GM23248 (cell line): ENCODE results near the gene KCNK15. TPM values are rescaled to one million over a fixed set of nuclear protein-coding genes. Genes with fewer than 3 reads are reported as not detected.
"Not testable (repeated sequence)": the region's sequence is repeated elsewhere in the genome, so short reads cannot be mapped to it uniquely, and the experiment has no call there.

Experiments used
- DNase-seq: peaks from one replicate; pipeline ENCODE4 v3.0.0-alpha.2; 2015
- H2AFZ ChIP-seq: fragments of 200-600 bp; sonication (generic); 2 replicates; pipeline ENCODE4 v1.6.1; 2016; ENCODE audit warnings: antibody characterized with exemption
- H3F3A ChIP-seq: fragments of 200-600 bp; sonication (generic); 2 replicates; pipeline ENCODE4 v1.6.1; 2016; ENCODE audit warnings: mild to moderate bottlenecking, antibody characterized with exemption, mixed run types; ENCODE audit not compliant: insufficient read depth
- H3K27ac ChIP-seq: fragments of 200-600 bp; sonication (generic); 2 replicates; pipeline ENCODE4 v1.5.1; 2016; ENCODE audit warnings: mild to moderate bottlenecking
- H3K27me3 ChIP-seq: fragments of 200-600 bp; sonication (generic); replicated peaks from 2 replicates; pipeline ENCODE4 v1.6.1; 2016; ENCODE audit warnings: mild to moderate bottlenecking; ENCODE audit not compliant: insufficient read depth
- H3K36me3 ChIP-seq: fragments of 200-600 bp; sonication (generic); 2 replicates; pipeline ENCODE4 v1.6.1; 2016; ENCODE audit warnings: low read depth, mild to moderate bottlenecking
- H3K4me1 ChIP-seq: fragments of 200-600 bp; sonication (generic); 2 replicates; pipeline ENCODE4 v1.6.1; 2016; ENCODE audit warnings: mild to moderate bottlenecking; ENCODE audit not compliant: insufficient read depth
- H3K4me2 ChIP-seq: fragments of 200-600 bp; sonication (generic); one replicate; pipeline ENCODE4 v1.6.1; 2016; ENCODE audit warnings: mild to moderate bottlenecking; ENCODE audit not compliant: unreplicated experiment
- H3K4me3 ChIP-seq: fragments of 200-600 bp; sonication (generic); 2 replicates; pipeline ENCODE4 v1.5.1; 2016; ENCODE audit warnings: mild to moderate bottlenecking
- H3K79me2 ChIP-seq: fragments of 200-600 bp; sonication (generic); 2 replicates; pipeline ENCODE4 v1.6.1; 2016; ENCODE audit warnings: mild to moderate bottlenecking; ENCODE audit not compliant: insufficient read depth
- H3K9ac ChIP-seq: fragments of 200-600 bp; sonication (generic); 2 replicates; pipeline ENCODE4 v1.6.1; 2016; ENCODE audit warnings: mild to moderate bottlenecking
- H3K9me2 ChIP-seq: fragments of 200-600 bp; sonication (generic); 2 replicates; pipeline ENCODE4 v1.6.1; 2016; ENCODE audit warnings: mixed run types, mild to moderate bottlenecking, moderate library complexity; ENCODE audit not compliant: insufficient read depth
- H3K9me3 ChIP-seq: fragments of 200-600 bp; sonication (generic); one replicate; pipeline ENCODE4 v1.6.1; 2017; ENCODE audit warnings: low read depth
- H4K20me1 ChIP-seq: fragments of 200-600 bp; sonication (generic); 2 replicates; pipeline ENCODE4 v1.6.0; 2016; ENCODE audit not compliant: insufficient read depth
- EZH2 ChIP-seq: fragments of 200-600 bp; sonication (generic); IDR thresholded peaks from 2 replicates; pipeline ENCODE4 v1.6.1; 2018; ENCODE audit warnings: antibody characterized with exemption, mild to moderate bottlenecking; ENCODE audit not compliant: insufficient read depth, poor library complexity, severe bottlenecking
- EZH2phosphoT487 ChIP-seq: fragments of 200-600 bp; sonication (generic); IDR thresholded peaks from 2 replicates; pipeline ENCODE4 v1.6.1; 2018; ENCODE audit warnings: antibody characterized with exemption, moderate library complexity, mild to moderate bottlenecking, low read depth; ENCODE audit not compliant: insufficient read depth
- WGBS, 2 experiments: methylation state at CpG; one replicate each; pipeline ENCODE4 v1.1.6; 2015 to 2017; ENCODE audit warnings: low lambda C conversion rate in 2 of 2, low coverage in 1 of 2; ENCODE audit errors: missing lambda C conversion rate in 2 of 2; 5-methylcytosine and 5-hydroxymethylcytosine counted together
- in situ Hi-C: fragments of 300-500 bp; cut with MboI; formaldehyde crosslinking; loops from 2 replicates; pipeline ENCODE4 v1.15.0; 2020
- polyA plus RNA-seq: library from polyadenylated mRNA; unstranded; fragments of >200 nt; fragmentation: Nextera tagmentation; extraction: Ambion mirVana; gene quantifications from 2 replicates; pipeline ENCODE4 v1.2.1, GENCODE V29; 2016
- total RNA-seq: library from RNA; depleted of rRNA; stranded (reverse); fragments of >200 nt; shearing (Covaris generic); gene quantifications from 2 replicates; pipeline ENCODE4 v1.2.3, GENCODE V29; 2014; rRNA removed

KCNK15 gene
- total RNA-seq (9.9 and 11.1 TPM in 2 replicates), polyA plus RNA-seq (5.2 and 5.7 TPM in 2 replicates)

GRCh38 chr20:44745598-44746366 is at the start of gene KCNK15:
TSS of gene KCNK15 (plus strand) at chr20:44745865. CDS start at chr20:44745911, 46 bp downstream.
- Histone ChIP-seq H2AFZ (peak within 1 kb of the TSS; percentile 69), H4K20me1 (no peaks in the 10 kb centered on the region), H3K79me2 (no peaks in the 10 kb centered on the region), H3K4me3 (peak within 1 kb of the TSS; percentile 76), H3K27ac (no peak within 1 kb of the TSS), H3K9me3 (no peaks in the 10 kb centered on the region), H3K36me3 (no peaks in the 10 kb centered on the region), H3K4me2 (peak within 1 kb of the TSS; percentile 96), H3K27me3 (no peaks in the 10 kb centered on the region), H3K9ac (peak within 1 kb of the TSS; percentile 58), H3K4me1 (no peaks in the 10 kb centered on the region), H3F3A (no peaks in the 10 kb centered on the region), H3K9me2 (no peaks in the 10 kb centered on the region)
- TF ChIP-seq EZH2, result no peak
- TF ChIP-seq EZH2phosphoT487, result no peak
- in situ Hi-C loops, result loop anchor here (10.0 kb wide), 1 partner anchor 119 kb away; no protein-coding TSS in a partner anchor
- DNase-seq, result peak; percentile 71
- 1 to 2% methylated on average over 63 to 78 of the region's 81 CpGs for WGBS, 2 experiments

- Histone ChIP-seq H3F3A (peaks cover 58% of the 10 kb centered on the region), H3K4me2 (no peak overlapping the region), H3K9me3 (no peaks in the 10 kb centered on the region), H3K4me1 (peaks cover 48% of the 10 kb centered on the region), H3K79me2 (no peaks in the 10 kb centered on the region), H3K27ac (peak overlapping the region; percentile 91), H4K20me1 (no peaks in the 10 kb centered on the region), H2AFZ (peak overlapping the region; percentile 19; the same call in 1 of the 2 replicates), H3K9ac (peak overlapping the region; percentile 34), H3K4me3 (no peak overlapping the region), H3K9me2 (no peaks in the 10 kb centered on the region), H3K36me3 (no peaks in the 10 kb centered on the region), H3K27me3 (no peaks in the 10 kb centered on the region)
- DNase-seq, result no peak
- TF ChIP-seq EZH2, result no peak
- no peak for TF ChIP-seq EZH2phosphoT487
- in situ Hi-C loops, result no loop called here
- 88 to 89% methylated on average over 3 of the region's 3 CpGs for WGBS, 2 experiments
Measured at GRCh38 chr20:44696315-44696714, 49.4 kb upstream of the KCNK15 start.

- H3K79me2 ChIP-seq, H2AFZ ChIP-seq, H3K9me2 ChIP-seq, H3K9me3 ChIP-seq, H3K27me3 ChIP-seq, H4K20me1 ChIP-seq, H3K27ac ChIP-seq, H3K4me3 ChIP-seq, H3K9ac ChIP-seq, DNase-seq, H3K36me3 ChIP-seq, H3K4me2 ChIP-seq, in situ Hi-C loops: not testable (repeated sequence)
- Histone ChIP-seq H3F3A (peaks cover 52% of the 10 kb centered on the region), H3K4me1 (peaks cover 48% of the 10 kb centered on the region)
- WGBS, 2 experiments, result 98 to 99% methylated on average over 5 of the region's 5 CpGs
Measured at GRCh38 chr20:44697041-44697440, 48.6 kb upstream of the KCNK15 start.

- WGBS, 2 experiments, result 79 to 88% methylated on average over 3 of the region's 3 CpGs
- Histone ChIP-seq H3K9me3 (no peaks in the 10 kb centered on the region), H3K79me2 (no peaks in the 10 kb centered on the region), H3F3A (peaks cover 41% of the 10 kb centered on the region), H3K36me3 (no peaks in the 10 kb centered on the region), H3K4me1 (peaks cover 50% of the 10 kb centered on the region), H3K4me3 (no peak overlapping the region), H3K27ac (no peak overlapping the region), H2AFZ (no peak overlapping the region), H4K20me1 (no peaks in the 10 kb centered on the region), H3K27me3 (no peaks in the 10 kb centered on the region), H3K9ac (no peak overlapping the region), H3K9me2 (no peaks in the 10 kb centered on the region), H3K4me2 (no peak overlapping the region)
- in situ Hi-C loops, result no loop called here
- TF ChIP-seq EZH2phosphoT487 (no peak), EZH2 (no peak)
- DNase-seq, result no peak
Measured at GRCh38 chr20:44698351-44698750, 47.3 kb upstream of the KCNK15 start.
